ENCODE data around the gene NPTXR. TPM values are rescaled to one million over a fixed set of nuclear protein-coding genes. Genes with fewer than 3 reads are reported as not detected.

NPTXR gene
- total and polyA plus RNA-seq, 2 of the 4 experiments (the other 2 are of a cell fraction) = 0.36 to 2.2 TPM

DNA sequence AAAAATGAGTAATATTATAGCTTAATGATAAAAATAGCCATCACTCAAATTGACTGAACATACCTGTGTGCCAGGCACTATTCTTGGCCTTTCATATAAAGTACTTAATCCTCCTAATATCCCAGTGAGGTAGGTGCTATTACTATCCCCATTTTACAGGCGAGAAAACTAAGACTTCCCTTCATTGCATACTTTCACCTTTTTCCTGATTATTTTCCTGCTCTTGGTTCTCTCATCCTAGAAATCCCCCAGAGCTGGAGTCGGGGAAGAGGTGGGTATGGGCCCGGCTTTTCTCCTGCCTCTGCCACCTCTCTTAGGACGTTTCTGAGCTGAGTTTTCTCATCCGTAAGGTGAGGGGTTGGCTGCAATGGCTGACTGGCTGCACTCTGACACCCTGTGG lies 2.2 kb downstream of the NPTXR start:
- no peaks in the 10 kb centered on the region for H3K79me1 ChIP-seq (ENCODE audit: low read depth in 1 of 2, low read length in 2 of 2)
- dilution Hi-C loops (cut with HindIII; ENCODE audit: low sequenced_read_pairs, unreplicated experiment) = no loop called here
- no peak overlapping the region for H2BK5ac ChIP-seq (ENCODE audit: low read depth, low read length, poor library complexity, severe bottlenecking)
- no peaks in the 10 kb centered on the region for H3K9me3 ChIP-seq (ENCODE audit: control insufficient read depth, insufficient read depth, low read length)
- no peaks in the 10 kb centered on the region for H3K36me3 ChIP-seq (ENCODE audit: control insufficient read depth, insufficient read depth, low read length)
- H3K4ac ChIP-seq (ENCODE audit: low read depth, low read length) = no peak overlapping the region
- H3K18ac ChIP-seq (ENCODE audit: low read depth, low read length) = no peak overlapping the region
- no peak overlapping the region for H2BK20ac ChIP-seq (ENCODE audit: low read depth, low read length)
- H2BK15ac ChIP-seq (ENCODE audit: low read depth, low read length) = no peak overlapping the region
- no peak overlapping the region for H2AK5ac ChIP-seq (ENCODE audit: low read depth, low read length)
- no peaks in the 10 kb centered on the region for H3K4me1 ChIP-seq (ENCODE audit: control insufficient read depth, insufficient read depth, low read length)
- H4K91ac ChIP-seq (ENCODE audit: insufficient read depth, low read depth, low read length) = no peak overlapping the region
- no peak overlapping the region for H3K9ac ChIP-seq (ENCODE audit: low read depth, low read length)
- H3K9me1 ChIP-seq (ENCODE audit: insufficient read depth, low read length) = no peaks in the 10 kb centered on the region
- in situ Hi-C loops (cut with MboI; ENCODE audit: low sequenced_read_pairs) = no loop called here
- no peak overlapping the region for H3K4me2 ChIP-seq (ENCODE audit: low read depth, low read length)
- ATAC-seq (ENCODE audit: low read depth) (no peak), DNase-seq (no peak)
- H4K8ac ChIP-seq (ENCODE audit: low read depth in 2 of 2, low read length in 2 of 2) = no peak overlapping the region
- H3K27me3 ChIP-seq (ENCODE audit: control insufficient read depth, insufficient read depth, low read length) = peaks cover 25% of the 10 kb centered on the region
- no peak overlapping the region for H3K4me3 ChIP-seq (ENCODE audit: insufficient read depth, low read depth, low read length)
- H4K20me1 ChIP-seq (ENCODE audit: insufficient read depth, low read length) = no peaks in the 10 kb centered on the region
- no peak overlapping the region for H2AK9ac ChIP-seq (replicated peaks; ENCODE audit: low read depth, low read length, poor library complexity)
- no peak for TF ChIP-seq MAZ (IDR thresholded peaks at IDR 0.05; ENCODE audit: borderline replicate concordance, low read depth, low read length)
- no peak overlapping the region for H3K56ac ChIP-seq (ENCODE audit: extremely low read depth, insufficient read depth, low read length)
- no peak overlapping the region for H2BK120ac ChIP-seq (ENCODE audit: low read depth, low read length)
- BruUV-seq (replicated peaks) = no TSS peak
- no peak overlapping the region for H4K5ac ChIP-seq (ENCODE audit: low read depth, low read length)
- POLR2A ChIA-PET (ENCODE audit: unreplicated experiment) = no interaction called here
- H3K23ac ChIP-seq (ENCODE audit: low read depth, low read length) = no peak overlapping the region
- 80% methylated on average over 1 of the region's 5 CpGs; no CpG with 5 or more reads in 1 of the 2 experiments for WGBS, 2 experiments (ENCODE audit: extremely low coverage in 2 of 2, insufficient read length in 1 of 2)
- no peak overlapping the region for H3K27ac ChIP-seq (ENCODE audit: insufficient read depth, low read length)
- CTCF ChIA-PET = interaction anchor here (1.1 kb wide), 1 partner anchor 73 kb away, joined by 4 read pairs; no protein-coding TSS in a partner anchor
- H3K14ac ChIP-seq (replicated peaks; ENCODE audit: low read depth, low read length) = no peak overlapping the region
- no peak overlapping the region for H2AFZ ChIP-seq (replicated peaks; ENCODE audit: low read length, poor library complexity)
- intact Hi-C loops (cut with micrococcal nuclease) = loop anchor here (5.0 kb wide), 1 partner anchor 54 kb away; no protein-coding TSS in a partner anchor

Measured in IMR-90 (cell line).